Endometrial microvascular endothelial cells (primary cell): ENCODE measurements around the gene XKR7. TPM values are rescaled to one million over a fixed set of nuclear protein-coding genes. Genes with fewer than 3 reads are reported as not detected.

ENCODE experiments used
- total RNA-seq: library from RNA; depleted of rRNA; stranded (reverse); fragments of >200 nt; gene quantifications from one replicate; pipeline ENCODE4 v1.2.3, GENCODE V29; 2015; ENCODE audit errors: inconsistent ontology term

XKR7 gene
- total RNA-seq, 1 donor from 2014 or later, result not detected

Other genes starting within 250 kb of the XKR7 start
- 169 TPM for gene BCL2L1, start 245.3 kb upstream of the XKR7 start, total RNA-seq
- gene TPX2, start 228.9 kb upstream of the XKR7 start, total RNA-seq, result 118 TPM
- gene MYLK2, start 148.8 kb upstream of the XKR7 start, total RNA-seq, result 1.0 TPM
- gene FOXS1, start 122.5 kb upstream of the XKR7 start, total RNA-seq, result not detected
- gene DUSP15, start 97.6 kb upstream of the XKR7 start, total RNA-seq, result not detected
- not detected for gene TTLL9, start 97.5 kb upstream of the XKR7 start, total RNA-seq
- gene PDRG1, start 16.1 kb upstream of the XKR7 start, total RNA-seq, result 18.4 TPM
- 13.1 TPM for gene CCM2L, start 42.3 kb downstream of the XKR7 start, total RNA-seq
- gene HCK, start 84.1 kb downstream of the XKR7 start, total RNA-seq, result not detected
- gene TM9SF4, start 141.6 kb downstream of the XKR7 start, total RNA-seq, result 48.2 TPM
- 4.6 TPM for gene PLAGL2, start 239.6 kb downstream of the XKR7 start, total RNA-seq
- 66.9 TPM for gene POFUT1, start 239.7 kb downstream of the XKR7 start, total RNA-seq